Gastrocnemius medialis (tissue), 4 donors: ENCODE results near the gene ZBED4.

ENCODE experiments used
- POLR2A ChIP-seq, 2 donors: fragments of 450-650 bp; IDR thresholded peaks; one replicate each; pipeline ENCODE4 v1.6.1; 2017; ENCODE audit warnings: antibody characterized with exemption in 2 of 2, mild to moderate bottlenecking in 2 of 2, moderate library complexity in 2 of 2
- TF ChIP-seq, protein P1 (sequence below), 5 experiments: fragments of 450-650 bp in 3 of 5; fragments of 200-600 bp in 2 of 5; sonication (generic) in 2 of 5; IDR thresholded peaks in 4 of 5; conservative IDR thresholded peaks in 1 of 5; 1 replicate in 4 of 5; 2 replicates in 1 of 5; pipeline ENCODE4 v1.5.1; 2016 to 2019; ENCODE audit warnings: antibody characterized with exemption in 5 of 5, mild to moderate bottlenecking in 3 of 5, moderate library complexity in 3 of 5

DNA sequence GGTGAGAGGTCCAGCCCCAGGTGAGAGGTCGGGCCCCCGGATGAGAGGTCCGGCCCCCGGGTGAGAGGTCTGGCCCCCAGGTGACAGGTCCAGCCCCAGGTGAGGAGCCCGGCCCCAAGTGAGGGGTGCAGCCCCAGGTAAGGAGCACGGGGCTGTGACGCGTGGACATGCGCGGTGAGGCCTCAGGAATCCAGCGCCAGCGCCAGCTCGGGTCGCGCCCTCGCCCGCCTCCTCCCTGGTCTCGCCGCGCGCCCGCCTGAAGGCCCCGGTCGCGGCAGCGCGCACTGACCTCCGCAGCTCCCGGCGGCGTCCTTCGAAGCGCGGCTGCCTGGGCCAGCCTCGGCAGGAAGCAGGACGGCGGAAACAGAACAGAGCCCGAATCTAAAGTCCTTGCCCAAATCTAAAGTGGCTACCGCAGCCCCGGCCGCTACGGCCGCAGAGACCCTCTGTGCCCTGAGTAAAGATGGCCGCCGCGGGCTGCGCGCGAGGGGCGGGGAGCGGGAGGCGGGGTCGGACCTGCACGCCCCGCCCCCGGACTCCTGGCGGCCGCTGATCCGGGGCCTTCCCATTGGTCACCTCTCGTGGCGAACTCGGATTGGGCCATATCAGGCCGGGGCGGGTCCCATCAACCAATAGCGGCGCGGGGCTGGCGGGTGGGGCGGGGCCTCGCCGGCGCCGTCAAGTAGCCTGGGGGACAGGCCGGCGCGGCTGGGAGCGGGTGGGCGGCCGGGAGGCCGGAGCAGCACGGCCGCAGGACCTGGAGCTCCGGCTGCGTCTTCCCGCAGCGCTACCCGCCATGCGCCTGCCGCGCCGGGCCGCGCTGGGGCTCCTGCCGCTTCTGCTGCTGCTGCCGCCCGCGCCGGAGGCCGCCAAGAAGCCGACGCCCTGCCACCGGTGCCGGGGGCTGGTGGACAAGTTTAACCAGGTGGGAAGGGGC is 64.6 kb downstream of the ZBED4 start, which contains the start of the genes ALG12 and CRELD2:
- TF ChIP-seq, protein P1, sequence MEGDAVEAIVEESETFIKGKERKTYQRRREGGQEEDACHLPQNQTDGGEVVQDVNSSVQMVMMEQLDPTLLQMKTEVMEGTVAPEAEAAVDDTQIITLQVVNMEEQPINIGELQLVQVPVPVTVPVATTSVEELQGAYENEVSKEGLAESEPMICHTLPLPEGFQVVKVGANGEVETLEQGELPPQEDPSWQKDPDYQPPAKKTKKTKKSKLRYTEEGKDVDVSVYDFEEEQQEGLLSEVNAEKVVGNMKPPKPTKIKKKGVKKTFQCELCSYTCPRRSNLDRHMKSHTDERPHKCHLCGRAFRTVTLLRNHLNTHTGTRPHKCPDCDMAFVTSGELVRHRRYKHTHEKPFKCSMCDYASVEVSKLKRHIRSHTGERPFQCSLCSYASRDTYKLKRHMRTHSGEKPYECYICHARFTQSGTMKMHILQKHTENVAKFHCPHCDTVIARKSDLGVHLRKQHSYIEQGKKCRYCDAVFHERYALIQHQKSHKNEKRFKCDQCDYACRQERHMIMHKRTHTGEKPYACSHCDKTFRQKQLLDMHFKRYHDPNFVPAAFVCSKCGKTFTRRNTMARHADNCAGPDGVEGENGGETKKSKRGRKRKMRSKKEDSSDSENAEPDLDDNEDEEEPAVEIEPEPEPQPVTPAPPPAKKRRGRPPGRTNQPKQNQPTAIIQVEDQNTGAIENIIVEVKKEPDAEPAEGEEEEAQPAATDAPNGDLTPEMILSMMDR (IDR thresholded peaks at IDR 0.05 in 4 of 5, conservative IDR thresholded peaks at IDR 0.05 in 1 of 5): peak in 1 of 5 experiments; percentile 21
- TF ChIP-seq POLR2A (IDR thresholded peaks at IDR 0.05): peak; percentile 82 to 91
